Measurements from ENCODE around the gene RPTOR.

DNA sequence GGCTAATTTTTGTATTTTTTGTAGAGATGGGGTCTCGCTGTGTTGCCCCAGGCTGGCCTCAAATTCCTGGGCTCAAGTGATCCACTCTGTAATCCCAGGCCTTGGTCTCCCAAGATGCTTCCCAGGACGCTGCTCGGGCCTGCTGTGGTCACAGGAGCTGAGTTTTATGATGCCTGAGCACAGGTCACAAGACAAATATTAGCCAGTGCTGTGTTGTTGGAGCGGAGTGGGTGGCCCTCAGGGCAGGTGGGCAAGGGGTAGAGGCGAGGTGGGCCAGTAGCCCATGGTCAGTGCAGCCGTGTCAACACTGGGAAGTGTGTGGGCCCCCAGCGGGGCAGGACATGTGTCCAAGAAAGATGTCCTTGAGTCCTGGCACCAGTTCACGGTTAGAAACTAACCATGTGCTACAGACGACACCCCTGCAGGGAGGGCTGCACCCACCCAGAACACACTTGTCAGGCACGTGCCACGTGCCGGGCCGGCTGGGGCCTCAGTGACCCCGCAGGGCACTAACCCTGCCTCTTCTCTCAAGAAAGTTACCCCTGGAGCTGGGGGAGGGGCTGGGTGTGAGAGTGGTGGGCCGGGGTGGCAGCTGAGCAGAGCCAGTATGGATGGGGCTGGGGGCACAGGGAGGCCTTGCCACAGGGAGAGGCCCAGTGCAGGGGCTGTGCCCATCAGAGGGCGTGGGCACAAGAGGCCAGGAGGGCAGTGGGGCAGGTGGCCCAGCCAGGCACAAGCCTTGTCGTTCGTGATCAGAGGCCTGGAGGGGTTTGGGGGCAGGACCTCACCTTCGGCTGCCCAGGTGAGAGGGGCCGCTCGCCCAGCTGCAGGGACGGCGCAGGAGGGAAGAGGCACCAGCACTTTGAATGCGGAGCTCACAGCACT, 343.9 kb downstream of the RPTOR start:
- TF ChIP-seq, protein P1, sequence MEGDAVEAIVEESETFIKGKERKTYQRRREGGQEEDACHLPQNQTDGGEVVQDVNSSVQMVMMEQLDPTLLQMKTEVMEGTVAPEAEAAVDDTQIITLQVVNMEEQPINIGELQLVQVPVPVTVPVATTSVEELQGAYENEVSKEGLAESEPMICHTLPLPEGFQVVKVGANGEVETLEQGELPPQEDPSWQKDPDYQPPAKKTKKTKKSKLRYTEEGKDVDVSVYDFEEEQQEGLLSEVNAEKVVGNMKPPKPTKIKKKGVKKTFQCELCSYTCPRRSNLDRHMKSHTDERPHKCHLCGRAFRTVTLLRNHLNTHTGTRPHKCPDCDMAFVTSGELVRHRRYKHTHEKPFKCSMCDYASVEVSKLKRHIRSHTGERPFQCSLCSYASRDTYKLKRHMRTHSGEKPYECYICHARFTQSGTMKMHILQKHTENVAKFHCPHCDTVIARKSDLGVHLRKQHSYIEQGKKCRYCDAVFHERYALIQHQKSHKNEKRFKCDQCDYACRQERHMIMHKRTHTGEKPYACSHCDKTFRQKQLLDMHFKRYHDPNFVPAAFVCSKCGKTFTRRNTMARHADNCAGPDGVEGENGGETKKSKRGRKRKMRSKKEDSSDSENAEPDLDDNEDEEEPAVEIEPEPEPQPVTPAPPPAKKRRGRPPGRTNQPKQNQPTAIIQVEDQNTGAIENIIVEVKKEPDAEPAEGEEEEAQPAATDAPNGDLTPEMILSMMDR (IDR thresholded peaks at IDR 0.05; ENCODE audit: borderline replicate concordance, extremely low read depth, low read length, poor library complexity, severe bottlenecking): no peak
- TF ChIP-seq EZH2 (IDR thresholded peaks at IDR 0.05; ENCODE audit: borderline replicate concordance, low read depth, low read length, severe bottlenecking): no peak
